Kidney capillary endothelial cell (primary cell): ENCODE measurements around the gene MEF2C.

Experiments
- DNase-seq: peaks from one replicate; pipeline ENCODE4 v3.0.0-alpha.2; 2018; ENCODE audit warnings: low spot score

Gene MEF2C

DNA sequence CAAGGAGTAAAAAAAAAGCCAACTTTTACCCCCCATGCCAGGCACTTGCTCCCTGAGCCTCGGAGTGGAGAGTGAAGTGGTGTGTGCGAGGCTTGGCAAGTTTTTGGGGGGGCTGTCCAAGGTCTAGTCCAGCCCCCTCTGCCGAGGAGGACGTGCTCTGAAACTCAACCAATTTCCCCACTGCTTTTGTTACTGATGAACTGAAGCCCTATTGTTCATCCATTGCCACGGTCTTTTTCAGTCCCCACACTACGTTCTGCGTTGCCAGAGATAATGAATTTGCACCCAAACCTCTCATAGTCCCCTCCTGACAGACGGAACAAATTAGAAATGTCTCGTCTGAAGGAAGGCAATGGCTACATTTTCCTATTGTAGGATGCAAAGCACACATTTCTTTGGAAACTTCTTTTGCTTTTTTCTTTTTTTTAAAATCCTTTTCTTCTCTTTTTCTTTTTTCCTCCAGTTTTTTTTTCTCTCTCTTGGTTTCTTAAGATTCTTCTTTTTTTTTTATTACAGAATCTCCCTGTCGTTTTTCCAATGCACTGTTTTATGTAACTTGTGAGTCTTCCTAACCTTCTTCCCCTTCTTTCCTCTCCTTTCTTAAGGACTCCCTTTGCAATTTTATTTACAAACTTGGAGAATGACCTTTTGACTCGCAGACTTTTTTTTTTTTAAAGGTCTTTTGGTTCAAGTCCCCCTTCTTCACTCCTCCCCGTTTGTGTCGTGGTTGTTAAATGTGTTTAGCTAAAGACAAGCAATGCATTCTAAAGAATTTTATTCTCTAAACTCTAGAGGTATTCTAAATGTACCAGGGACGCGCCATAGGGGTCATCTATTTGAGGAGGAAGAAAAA lies 209.5 kb downstream of the MEF2C start:
- no peak for DNase-seq

GRCh38 chr5:88672644-88673252 lies 210.2 kb downstream of the MEF2C start:
- DNase-seq: no peak

GRCh38 chr5:88671505-88672499 lies 211.2 kb downstream of the MEF2C start:
- DNase-seq: no peak

- DNase-seq: no peak
Measured at GRCh38 chr5:88671106-88671504, 211.9 kb downstream of the MEF2C start.

DNA sequence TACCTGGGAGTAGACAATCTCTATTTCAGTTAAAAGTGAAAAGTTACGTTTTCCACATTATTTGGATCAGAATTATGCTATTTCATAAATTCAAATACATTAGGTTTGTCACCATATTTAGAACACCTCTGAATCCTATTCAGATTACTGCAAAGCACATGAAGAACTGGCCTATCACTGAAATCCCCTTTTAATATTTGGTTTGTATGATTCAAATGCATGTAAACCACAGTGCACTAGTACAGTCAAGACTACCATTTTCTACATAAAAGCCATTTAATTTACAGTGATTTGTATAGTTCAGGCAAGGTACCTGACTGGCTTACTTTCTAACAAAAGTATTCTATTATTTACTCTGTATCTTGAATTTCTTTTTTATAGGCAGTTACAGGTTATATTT lies 212.5 kb downstream of the MEF2C start:
- no peak for DNase-seq

- DNase-seq: no peak
Measured at GRCh38 chr5:88669371-88670050, 213.5 kb downstream of the MEF2C start.

DNA sequence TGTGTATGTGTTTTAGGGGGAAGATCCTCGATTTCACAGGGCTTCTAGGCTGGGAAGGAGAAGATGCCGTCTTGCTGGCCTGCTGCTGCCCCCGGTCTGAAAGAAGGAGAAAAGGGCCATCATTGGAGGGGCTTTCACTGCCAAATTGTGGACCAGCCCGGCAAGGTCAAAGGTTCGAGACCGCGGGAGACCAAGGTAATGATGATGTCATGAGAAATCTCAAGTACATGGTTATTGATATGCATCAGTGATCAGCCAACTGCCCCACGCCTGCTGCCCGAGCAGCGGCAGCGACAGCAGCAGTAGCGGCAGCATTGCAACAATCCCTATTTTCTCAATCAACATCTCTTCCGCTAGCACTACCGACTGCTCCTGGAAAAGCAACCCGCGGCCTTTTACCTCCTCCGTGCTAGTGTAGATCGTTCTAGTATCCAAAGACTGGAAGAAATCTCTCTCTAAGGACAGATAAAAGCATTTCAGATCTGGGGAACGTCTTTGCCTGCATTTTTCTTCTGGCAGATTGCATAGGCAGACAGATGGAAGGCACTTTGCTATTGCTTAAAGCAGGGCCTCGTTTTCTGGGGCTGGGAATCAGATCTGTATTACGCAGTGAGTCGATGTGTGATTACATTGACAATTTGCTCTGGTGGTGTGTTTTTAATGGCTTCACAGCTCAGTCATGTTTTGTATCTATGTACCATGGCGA lies 215.3 kb downstream of the MEF2C start:
- no peak for DNase-seq
